ENCODE results near the gene KRT1. TPM values are rescaled to one million over a fixed set of nuclear protein-coding genes. Genes with fewer than 3 reads are reported as not detected.

KRT1 gene
- total RNA-seq, 1 donor from 2014 or later, result not detected

DNA sequence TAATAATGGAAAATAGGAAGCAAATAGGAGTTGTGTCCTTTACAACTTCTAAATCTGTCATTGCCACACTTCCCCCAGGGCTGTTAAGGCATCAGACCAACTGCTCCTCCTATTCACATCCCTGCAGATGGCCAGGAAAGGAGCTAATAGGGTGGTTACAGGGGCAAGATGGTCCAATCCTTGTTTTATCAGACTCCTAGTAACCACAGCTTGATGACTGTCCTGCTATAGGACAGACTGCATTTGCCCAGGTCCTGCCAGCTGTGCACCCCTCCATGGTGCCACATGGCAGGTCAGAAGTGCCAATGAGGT, 17.3 kb downstream of the KRT1 start:
- DNase-seq (ENCODE audit: low spot score), result no peak
- no peak for ATAC-seq

DNA sequence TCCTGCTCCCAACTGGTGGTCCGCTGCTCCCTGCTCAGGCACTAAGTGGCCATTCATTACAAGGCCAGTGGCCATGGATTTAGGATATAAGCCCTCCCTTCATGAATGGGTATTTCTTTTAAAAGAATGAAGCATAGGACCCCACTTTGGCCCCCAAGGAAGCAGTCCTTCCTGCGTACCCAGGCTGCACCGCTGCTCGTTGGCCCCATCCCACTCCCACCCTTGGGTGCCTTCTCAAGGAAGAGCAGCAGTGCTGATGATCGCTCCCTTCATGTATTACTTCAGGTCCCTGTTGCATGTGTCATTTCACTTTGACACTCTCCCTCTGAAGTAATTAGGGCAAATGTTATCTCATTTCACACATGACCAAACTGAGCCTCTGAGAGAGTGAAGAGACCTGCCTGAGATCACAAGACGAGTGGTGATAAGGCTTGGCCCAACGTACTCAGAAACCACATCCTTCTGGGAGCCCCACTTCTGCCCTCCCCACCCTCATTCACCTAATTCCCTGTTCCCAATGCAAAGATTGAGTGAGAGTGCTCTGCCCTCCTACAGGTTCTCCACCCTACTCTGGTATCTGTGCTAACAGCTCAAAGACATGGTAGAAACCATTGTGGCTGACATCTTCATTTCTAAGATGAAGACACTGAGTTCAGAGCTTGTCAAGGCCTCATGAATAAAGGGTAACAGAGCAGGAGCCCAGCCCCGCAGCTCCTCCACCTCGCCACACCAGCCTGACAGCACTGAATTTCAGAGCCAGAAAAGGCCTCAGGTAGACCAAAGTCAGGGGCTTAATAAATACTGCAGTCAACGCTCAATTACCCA, 17.9 kb downstream of the KRT1 start:
- no peak for ATAC-seq
- DNase-seq (ENCODE audit: low spot score), result no peak

DNA sequence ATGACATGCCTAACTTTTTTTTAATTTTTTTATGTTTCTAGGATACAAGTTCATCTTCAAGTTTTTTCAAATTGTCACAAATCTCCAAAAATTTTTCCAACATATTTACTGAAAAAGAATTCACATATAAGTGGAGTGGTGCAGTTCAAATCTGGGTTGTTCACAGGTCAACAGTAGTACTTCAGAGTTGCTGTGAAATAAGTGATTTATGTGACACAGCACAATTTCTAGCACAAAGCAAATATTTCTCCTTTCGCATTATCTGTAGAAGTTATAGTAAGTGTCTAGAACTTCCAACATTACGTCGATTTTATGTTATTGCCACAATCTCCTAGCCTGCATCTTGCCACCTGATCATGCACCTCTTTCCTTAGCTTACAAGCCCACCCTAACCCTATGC, 18.5 kb downstream of the KRT1 start:
- ATAC-seq (no peak), DNase-seq (ENCODE audit: low spot score) (no peak)

DNA sequence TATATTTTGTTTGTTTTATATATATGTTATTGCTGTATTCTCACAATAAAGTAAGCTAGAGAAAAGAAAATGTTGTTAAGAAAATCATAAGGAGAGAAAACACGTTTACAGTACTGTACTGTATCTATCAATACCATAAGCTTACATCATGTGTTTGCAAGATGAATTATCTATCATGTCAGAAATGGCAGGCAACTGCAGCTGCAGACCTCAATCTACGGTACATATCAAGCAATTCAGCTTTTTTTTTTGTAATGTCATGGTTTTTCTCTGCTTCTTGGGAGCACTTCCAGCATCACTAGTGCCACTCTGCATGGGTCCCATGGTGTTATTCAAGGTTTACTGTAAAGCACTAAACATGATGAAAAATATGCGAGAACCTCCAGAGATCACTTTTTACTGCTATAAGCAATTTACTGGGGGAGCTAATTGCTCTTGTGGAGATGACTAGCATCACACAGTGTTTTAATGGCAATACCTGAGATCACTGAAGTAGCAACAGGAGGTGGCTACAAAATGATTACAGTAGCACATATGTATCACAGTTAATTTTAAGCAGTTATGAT, 19.2 kb downstream of the KRT1 start:
- ATAC-seq, result no peak
- DNase-seq (ENCODE audit: low spot score), result no peak

DNA sequence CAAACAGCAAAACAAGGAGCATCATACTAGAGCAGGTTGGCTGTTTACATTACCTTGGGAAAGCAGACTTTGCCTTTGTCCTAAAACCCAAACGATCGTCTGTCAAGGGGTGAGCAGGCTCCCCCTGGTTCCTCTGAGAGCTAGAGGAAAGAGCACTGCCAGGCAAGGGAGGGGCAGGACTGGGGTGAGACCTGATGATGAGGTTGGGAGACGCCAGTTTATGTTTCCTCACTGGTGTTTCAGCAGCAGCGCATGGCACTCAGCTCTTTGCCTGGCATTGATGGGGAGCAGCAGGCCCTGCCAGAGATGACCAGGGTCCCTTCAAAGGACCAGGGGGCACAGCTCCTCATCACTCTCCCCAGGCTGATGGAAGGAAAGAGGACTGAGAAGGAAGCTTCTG, 20.3 kb downstream of the KRT1 start:
- no peak for ATAC-seq

DNA sequence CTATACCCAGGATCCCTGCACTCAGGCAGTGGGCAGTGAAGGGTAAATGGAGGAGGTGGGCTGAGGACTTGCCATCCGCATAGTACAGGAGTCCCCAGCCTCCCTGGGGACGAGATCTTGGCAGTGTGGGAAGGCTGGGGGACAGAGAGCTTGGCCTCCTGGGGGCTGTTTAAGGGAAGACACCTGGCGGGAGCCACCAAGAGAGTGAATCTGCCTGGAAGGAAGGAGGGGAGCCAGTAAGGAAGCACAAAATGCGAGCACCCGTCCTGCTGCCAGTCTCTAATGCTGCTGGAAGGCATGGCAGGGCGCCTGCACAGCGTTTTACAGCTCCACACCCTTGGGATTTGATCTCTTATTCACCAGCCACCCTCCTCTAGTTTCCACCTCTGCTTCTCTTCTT, 20.8 kb downstream of the KRT1 start:
- no peak for ATAC-seq
- DNase-seq (ENCODE audit: low spot score), result no peak

More for the DNA sequence above, 20.3 kb downstream of the KRT1 start:
- DNase-seq (ENCODE audit: low spot score), result no peak

DNA sequence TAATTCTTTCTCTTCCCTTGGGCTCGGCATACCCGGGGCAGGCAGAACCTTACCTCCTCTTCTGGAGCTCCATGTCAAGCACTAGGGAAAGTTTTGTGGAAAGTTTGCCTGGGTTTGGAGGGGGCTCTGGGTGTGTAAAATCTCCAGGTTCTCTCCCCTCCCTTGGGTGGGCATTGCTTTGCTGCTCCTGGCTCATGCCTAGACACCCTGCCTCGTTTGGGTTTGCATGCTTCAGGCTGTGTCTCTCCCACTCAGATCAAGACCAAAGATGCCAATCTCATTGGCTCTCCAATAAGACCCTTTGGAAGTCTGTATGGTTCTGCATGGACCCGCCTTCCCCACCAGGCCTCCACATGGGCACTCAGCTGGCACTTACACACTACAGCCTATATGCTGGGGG, 22.0 kb downstream of the KRT1 start:
- ATAC-seq (no peak), DNase-seq (ENCODE audit: low spot score) (no peak)

DNA sequence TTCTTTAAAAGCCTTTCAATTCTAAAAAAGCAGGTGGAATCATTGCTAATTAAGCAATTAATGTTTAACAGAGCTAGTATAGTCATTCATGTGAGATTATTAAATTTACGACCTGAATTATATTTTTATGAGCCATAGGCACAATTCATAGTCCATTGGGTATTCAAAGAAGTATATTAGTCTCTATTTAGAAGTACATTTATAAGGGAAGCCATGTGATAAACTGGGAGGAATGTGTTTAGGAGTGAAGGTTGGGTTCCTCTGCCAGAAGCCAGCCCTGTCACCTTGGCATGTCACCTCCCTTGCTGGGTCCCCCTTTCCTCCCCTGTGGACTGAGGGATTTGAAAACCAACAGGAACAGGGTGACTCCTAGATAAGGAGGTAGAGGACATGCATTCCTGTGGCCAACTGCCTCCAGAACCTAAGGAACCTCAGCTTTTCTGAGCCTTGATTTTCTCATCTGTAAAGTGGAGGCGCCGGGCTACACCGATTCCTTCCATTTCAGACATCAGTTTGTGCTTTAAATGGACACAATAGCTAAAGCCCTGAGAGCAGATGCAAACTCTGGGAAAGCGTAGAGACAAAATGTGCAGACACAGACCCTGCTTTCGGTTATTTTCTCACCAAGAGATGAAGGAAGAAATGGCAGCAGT, 22.8 kb downstream of the KRT1 start:
- no peak for ATAC-seq
- DNase-seq (ENCODE audit: low spot score), result no peak

DNA sequence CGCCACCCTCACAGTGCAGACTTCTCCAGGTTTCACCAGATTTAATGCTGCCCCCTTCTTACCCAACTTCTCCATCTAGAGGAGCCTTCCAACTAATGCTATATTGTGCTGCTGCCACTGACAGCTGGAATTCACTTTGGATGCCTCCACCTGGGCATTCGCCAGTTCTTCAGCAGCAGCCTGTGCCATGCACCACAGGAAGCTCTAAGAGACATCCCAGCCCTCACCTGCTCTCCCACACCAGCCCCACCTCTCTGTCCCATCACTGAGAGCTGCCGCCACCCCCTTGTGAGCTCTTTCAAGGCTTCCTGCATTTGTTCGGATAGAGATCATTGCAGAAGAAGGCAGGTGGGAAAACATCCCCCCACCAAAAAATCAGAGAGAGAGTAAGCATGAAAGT, 23.6 kb downstream of the KRT1 start:
- DNase-seq (ENCODE audit: low spot score), result no peak
- ATAC-seq, result no peak

DNA sequence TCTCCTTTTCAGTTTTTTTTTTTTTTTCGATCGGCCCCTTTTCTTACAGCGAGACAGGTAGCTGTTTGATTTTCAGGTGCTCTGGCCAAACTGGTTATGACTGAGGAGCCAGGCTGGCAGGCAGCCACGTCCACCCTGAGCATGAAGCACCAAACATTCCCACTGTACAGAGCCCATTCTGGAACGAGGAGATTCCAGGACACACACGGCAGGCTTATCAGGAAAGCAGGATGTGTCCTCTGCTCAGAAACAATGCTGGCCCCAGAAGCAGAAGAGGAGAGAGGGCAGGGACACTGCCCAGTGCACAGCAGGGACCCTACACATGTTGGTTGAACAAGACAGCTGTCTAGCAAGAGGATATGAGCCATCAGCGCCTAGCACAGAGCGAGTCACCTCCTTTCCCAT, 24.5 kb downstream of the KRT1 start:
- DNase-seq (ENCODE audit: low spot score) (no peak), ATAC-seq (peak; percentile 37)

DNA sequence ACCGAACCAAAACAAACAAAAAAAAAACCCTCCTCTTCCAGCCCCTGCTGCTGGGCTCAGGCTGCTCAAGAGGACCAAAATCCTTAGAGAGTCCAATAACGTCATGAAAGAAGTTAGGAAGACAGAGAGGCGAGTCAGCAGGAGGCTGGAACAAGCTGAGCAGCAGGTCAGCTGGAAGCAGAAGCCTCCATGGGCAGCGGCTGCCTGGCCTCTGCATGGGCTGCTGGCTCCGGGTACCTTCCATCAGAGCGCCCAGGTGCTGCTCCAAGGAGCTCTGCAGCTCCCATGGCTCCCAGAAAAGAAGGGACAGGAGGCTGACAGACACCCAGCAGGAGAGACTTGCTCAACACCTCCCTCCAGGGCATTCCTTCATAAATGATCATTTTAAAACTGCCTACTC, 25.0 kb downstream of the KRT1 start:
- no peak for ATAC-seq
- no peak for DNase-seq (ENCODE audit: low spot score)

DNA sequence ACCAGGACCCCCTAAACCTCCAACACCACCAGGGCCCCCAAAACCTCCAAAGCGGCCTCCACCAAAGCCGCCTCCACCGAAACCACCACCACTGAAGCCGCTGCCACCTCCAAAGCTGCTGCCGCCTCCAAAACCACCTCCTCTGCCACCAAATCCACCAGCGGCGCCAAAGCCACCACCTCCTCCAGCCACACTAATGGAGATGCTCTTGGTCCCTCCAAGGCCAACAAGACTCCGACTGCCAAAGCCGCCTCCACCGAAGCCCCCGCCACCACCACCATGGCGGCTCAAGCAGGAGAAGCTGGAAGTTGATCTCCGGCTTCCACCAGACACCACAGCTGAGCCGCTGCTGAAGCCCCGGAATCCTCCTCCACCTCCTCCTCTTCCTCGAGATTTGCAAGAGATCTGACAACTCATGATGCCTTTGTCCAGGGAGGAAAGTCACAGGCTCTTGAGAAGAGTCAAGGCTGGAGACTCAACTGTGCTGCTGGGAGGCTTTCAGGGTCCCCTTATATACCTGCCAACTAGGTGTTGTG, 28.4 kb downstream of the KRT1 start, which contains the start of gene KRT2:
KRT2 (minus strand) TSS at position 486 of the 536 bp plus-strand sequence; CDS start at position 417, 69 bp downstream.
- DNase-seq (ENCODE audit: low spot score) (peak; percentile 34), ATAC-seq (no peak)

DNA sequence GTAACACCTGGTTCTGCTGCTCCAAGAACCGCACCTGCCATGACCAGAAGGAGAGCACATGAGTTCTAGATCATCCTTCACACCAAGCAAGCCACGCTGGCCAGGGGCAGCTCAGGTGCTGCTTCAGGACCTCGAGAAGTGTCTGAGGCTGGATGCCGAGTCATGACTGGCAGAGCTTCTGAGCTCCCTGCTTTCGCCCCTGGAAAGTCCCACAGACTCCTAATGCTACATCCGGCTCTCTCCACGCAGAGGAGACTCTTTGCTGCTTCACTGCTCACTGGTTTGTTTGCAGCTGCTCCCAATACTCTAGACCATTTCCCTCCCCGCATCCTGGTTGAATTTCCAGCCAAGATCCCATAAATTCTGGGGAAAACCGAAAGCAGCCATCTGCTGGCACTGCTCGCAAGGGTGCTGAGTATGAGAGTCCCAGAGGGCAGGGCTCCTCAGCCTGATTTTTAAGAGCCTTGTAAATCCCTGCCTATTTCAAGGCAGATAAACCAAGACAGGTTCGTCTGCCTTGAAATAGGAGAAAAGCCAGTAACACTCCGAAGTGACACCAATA, 29.6 kb downstream of the KRT1 start:
- ATAC-seq, result no peak
- DNase-seq (ENCODE audit: low spot score), result peak; percentile 38

DNA sequence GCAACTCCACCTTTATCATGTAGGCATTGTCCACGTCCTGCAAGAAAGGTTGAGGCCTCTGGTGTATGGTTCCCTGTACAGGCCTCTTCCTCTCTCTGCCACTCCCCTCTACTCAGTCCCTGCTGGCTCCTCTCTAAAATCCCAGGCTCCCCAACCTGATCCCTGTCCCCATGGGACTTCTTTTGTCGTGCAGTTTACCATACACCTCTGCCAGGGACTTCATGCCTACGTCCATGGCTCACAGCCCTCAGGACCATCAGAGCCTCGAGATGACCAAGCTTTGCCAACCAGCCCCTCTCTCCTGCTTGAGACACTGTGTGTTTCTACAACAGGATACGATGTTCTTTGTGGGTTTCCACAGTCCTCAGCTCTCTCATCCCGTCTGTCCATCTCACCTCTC, 31.1 kb downstream of the KRT1 start:
- no peak for DNase-seq (ENCODE audit: low spot score)
- no peak for ATAC-seq

DNA sequence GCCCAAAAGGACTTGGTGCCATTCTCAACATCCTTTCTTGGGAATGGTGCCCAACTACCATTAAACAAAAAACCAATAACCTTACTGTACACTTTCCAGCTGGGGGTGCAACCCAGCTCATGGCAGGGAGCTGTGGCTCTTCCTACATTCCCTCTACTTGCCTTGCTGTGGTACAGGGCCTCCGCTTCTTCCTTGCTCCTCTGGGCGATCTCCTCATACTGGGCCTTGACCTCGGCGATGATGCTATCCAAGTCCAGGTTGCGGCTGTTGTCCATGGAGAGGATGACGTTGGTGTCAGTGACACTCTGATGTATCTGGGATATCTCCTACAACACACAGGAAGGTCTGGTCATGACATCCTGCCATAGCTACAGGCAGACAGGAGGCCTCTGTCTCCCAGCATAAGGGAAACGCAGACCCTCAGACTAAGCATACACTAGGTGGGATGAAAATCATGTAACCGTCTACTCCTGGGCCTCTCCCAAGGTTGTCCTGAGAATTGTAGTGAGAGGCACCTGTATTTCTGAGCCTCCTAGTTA, 32.1 kb downstream of the KRT1 start:
- ATAC-seq (no peak), DNase-seq (ENCODE audit: low spot score) (peak; percentile 18)

DNA sequence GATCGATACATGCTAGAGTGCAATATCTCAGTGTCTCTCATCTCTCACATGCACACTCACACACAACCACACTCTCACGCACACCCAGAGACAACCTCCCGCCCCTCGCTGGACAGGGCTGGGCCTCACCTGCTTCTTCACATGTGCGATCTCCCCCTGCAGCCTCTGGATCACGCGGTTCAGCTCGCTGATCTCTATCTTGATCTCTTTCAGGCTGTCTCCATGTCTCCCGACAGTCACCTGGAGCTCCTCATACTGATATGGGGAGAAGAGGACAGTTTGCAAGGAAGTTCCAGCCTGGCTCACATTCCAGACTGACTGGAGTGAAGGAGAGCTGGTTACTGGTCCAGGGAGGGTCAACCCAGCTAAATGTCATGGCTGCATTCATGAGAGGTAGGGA, 32.6 kb downstream of the KRT1 start:
- ATAC-seq (no peak), DNase-seq (ENCODE audit: low spot score) (peak; percentile 24)

DNA sequence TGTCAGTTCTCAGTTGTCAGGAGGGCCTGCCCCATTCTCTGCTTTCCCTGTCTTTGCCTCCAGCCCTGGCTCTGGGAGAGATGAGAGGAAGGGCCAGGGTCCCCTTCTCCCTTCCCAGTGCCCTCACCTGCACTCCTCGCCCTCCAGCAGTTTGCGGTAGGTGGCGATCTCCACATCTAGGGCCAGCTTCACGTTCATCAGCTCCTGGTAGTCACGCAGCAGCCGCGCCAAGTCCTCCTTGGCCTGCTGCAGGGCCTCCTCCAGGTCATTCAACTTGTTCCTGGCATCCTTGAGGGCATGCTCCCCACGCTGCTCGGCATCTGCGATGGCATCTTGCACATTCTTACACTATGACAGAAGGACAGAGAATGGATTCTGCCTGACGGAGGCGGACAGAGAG, 33.6 kb downstream of the KRT1 start:
- DNase-seq (ENCODE audit: low spot score) (peak; percentile 27), ATAC-seq (no peak)

DNA sequence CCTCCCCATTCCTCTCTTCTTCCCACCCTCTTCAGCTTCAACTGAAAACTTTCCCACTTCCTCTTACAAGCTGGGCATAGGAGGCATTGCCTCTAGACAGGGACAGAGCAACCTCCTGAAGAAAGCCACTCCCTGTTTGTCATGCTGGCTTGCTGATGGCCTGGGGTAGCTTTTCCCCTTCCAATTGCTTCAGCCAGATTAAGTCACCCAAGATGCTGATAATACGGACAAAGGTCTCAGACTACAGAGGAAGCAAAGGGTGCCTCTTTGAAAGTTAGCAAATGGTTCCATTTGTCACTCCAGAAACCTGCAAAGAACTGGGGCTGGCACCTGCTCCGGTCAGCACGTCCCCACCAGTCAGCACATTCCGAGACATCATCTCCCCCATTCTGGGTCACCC, 34.2 kb downstream of the KRT1 start:
- peak; percentile 12 for DNase-seq (ENCODE audit: low spot score)
- no peak for ATAC-seq

DNA sequence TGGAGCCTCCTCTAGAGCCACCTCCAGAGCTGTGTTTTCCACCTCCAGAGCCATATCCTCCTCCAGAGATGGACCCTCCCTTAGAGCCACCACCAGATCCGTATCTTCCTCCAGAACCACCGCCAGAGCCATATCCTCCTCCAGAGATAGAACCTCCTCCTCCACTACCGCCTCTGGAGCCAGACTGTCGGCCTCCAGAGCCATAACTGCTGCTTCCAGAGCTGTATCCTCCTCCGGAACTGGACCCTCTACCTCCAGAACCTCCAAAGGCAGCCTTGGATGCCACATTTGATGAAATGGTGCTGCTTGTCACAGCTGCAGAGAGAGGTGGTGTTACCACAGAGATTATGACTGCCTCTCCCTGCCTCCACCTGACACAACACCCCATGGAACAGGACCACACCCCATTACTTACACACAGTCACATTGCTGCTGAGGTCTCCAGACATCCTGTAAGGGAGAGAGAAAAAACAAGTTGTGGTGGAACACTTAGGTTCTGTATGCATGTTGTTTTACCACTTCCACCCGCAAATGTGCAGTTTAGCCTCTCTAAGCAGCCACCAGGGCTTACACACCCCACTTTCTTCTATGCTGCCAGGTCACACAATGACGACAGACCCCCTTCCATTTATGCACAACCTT, 35.0 kb downstream of the KRT1 start:
- peak; percentile 37 for DNase-seq (ENCODE audit: low spot score)
- no peak for ATAC-seq

DNA sequence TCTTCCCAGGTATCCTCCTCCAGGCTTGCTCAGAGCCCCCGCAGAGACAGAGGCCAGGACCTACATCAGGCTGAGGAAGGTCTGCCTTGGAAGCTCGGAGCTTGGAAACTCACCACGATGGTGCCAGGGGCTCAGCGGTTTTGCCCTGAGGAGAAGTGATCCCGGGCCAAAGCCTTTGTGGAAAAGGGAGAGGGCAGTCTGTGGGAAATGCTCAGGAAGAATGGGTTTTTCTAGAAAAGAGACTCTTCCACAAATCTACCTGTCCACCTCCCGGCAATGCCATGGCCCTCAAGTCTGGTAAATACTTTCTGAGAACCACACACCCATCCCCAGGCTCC, 36.2 kb downstream of the KRT1 start:
- ATAC-seq, result no peak
- no peak for DNase-seq (ENCODE audit: low spot score)

All from left lobe of liver (tissue), 2 donors.